Large intestine (tissue), 3 donors: ENCODE measurements around the gene VSTM4. TPM values are rescaled to one million over a fixed set of nuclear protein-coding genes. Genes with fewer than 3 reads are reported as not detected.

Experiments
- DNase-seq, 2 donors: peaks; one replicate each; pipeline versions ENCODE4 v3.0.0 to v3.0.0-alpha.2; 2013
- H3K27ac ChIP-seq: one replicate; pipeline ENCODE4 v1.5.1; 2013; ENCODE audit warnings: low read length
- H3K27me3 ChIP-seq: 2 replicates; pipeline ENCODE4 v1.6.1; 2013; ENCODE audit warnings: low read length; ENCODE audit not compliant: control insufficient read depth, insufficient read depth
- H3K36me3 ChIP-seq: 2 replicates; pipeline ENCODE4 v1.6.1; 2013; ENCODE audit warnings: low read length; ENCODE audit not compliant: control insufficient read depth, insufficient read depth
- H3K4me1 ChIP-seq: one replicate; pipeline ENCODE4 v1.6.1; 2013; ENCODE audit warnings: low read length; ENCODE audit not compliant: control insufficient read depth, insufficient read depth
- H3K4me3 ChIP-seq: one replicate; pipeline ENCODE4 v1.5.1; 2013; ENCODE audit warnings: low read length
- H3K9me3 ChIP-seq: one replicate; pipeline ENCODE4 v1.6.1; 2013; ENCODE audit warnings: mild to moderate bottlenecking, low read depth, low read length, moderate library complexity; ENCODE audit not compliant: control insufficient read depth
- WGBS: methylation state at CpG from one replicate; pipeline ENCODE4 v1.1.5; 2013; ENCODE audit warnings: low lambda C conversion rate; ENCODE audit not compliant: insufficient coverage; 5-methylcytosine and 5-hydroxymethylcytosine counted together
- polyA plus RNA-seq: library from polyadenylated mRNA; unstranded; fragments of 120-200 nt; gene quantifications from one replicate; pipeline ENCODE4 v1.2.1, GENCODE V29; 2013

Gene VSTM4
- polyA plus RNA-seq, 1 donor, result 10.2 TPM

- WGBS, result 100% methylated on average over 1 of the region's 11 CpGs
These were observed 103.6 kb downstream of the VSTM4 start for GRCh38 chr10:49011756-49012155.

DNA sequence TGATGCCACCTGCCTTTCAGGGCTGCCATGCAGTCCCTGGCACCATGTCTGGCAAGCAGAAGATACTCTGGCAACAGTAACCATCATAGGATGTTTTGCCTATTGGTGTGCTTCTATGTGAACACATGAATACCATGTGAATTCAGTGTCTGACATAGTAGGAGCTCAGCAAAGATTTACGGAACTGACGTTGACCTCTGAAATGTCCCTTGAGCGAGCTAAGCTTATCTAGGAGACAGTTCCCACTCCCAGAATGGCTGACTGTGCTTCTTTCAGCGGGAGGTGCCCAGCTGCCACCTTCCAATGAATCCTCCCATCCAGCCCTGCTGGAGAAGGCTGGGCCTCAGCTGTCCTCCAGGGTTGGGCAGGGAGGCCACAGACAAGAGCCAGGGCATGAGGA, 104.5 kb downstream of the VSTM4 start:
- H3K9me3 ChIP-seq, result no peaks in the 10 kb centered on the region
- H3K27me3 ChIP-seq, result no peaks in the 10 kb centered on the region
- DNase-seq, result peak; percentile 73 to 80
- peak overlapping the region; percentile 80 for H3K27ac ChIP-seq
- no peak overlapping the region for H3K4me3 ChIP-seq
- H3K4me1 ChIP-seq, result peaks cover 28% of the 10 kb centered on the region
- WGBS, result no CpG with 5 or more reads among the region's 4 CpGs
- no peaks in the 10 kb centered on the region for H3K36me3 ChIP-seq

More at GRCh38 chr10:49011756-49012155, 103.6 kb downstream of the VSTM4 start:
- Histone ChIP-seq H3K27ac (no peak overlapping the region), H3K27me3 (no peaks in the 10 kb centered on the region), H3K4me3 (no peak overlapping the region), H3K4me1 (peaks cover 28% of the 10 kb centered on the region), H3K9me3 (no peaks in the 10 kb centered on the region), H3K36me3 (peaks cover 3% of the 10 kb centered on the region)
- DNase-seq, result no peak

DNA sequence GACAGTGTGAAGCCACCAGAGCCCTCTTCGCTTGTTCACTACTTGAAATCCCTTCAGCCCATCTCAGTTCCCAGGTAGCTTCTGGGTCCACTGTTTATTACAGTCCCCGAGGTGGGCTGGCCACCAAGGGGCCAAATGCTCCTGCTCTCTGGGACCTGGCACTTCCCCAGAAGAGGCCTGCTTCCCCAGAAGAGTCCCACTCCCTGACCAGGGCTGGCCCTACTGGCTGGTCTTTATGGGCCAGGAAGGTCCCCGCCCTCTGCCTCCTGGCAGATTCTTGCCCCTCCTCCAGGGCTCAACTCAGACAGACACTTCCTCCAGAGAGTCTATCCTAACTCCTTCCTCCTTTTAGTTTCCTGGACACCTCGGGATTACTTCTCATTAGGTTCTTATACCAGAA, 105.0 kb downstream of the VSTM4 start:
- DNase-seq, result peak in 1 of 2 donors; percentile 30
- Histone ChIP-seq H3K36me3 (no peaks in the 10 kb centered on the region), H3K27me3 (no peaks in the 10 kb centered on the region), H3K9me3 (no peaks in the 10 kb centered on the region), H3K27ac (peak overlapping the region; percentile 80), H3K4me3 (no peak overlapping the region), H3K4me1 (peaks cover 28% of the 10 kb centered on the region)
- no CpG with 5 or more reads among the region's 4 CpGs for WGBS

GRCh38 chr10:49009199-49009979, 105.9 kb downstream of the VSTM4 start:
- WGBS, result 43% methylated on average over 3 of the region's 8 CpGs
- Histone ChIP-seq H3K4me1 (peaks cover 28% of the 10 kb centered on the region), H3K27ac (peak overlapping the region; percentile 80), H3K36me3 (no peaks in the 10 kb centered on the region), H3K4me3 (no peak overlapping the region), H3K9me3 (no peaks in the 10 kb centered on the region), H3K27me3 (no peaks in the 10 kb centered on the region)
- DNase-seq, result peak; percentile 50 to 78

DNA sequence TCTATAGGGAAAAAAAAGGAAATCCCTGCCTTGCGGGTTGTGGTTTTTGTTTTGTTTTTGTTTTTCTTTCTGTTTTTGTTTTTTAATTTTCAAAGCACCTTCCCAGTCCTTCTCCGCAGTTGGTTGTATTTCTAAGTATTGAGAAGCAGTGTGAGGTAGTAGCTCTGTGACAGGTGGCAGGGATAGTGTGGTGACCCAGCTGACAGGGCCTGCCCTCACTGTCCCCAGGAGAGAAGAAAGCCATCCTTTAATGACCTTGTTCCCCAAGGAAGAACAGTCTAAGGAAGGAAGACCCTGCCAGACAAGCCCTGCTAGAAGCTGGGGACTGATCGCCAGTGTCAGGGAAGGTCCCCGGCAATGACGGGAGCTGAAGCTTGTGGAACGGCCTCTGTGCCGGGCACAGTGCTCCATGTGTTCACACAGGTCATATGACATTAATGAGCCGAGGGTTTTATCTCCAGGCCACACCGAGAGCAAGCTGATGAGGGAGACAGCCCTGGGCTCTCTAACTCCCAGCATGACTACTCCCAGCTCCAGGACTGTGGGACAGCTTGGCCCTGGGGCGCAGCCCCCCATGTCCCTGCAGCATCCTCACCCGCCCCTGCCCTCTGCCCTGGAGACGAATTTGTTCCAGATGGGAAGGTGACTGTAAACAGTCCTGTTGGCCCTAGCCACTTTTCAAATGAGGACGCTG, 106.7 kb downstream of the VSTM4 start:
- peak overlapping the region; percentile 80 for H3K27ac ChIP-seq

DNA sequence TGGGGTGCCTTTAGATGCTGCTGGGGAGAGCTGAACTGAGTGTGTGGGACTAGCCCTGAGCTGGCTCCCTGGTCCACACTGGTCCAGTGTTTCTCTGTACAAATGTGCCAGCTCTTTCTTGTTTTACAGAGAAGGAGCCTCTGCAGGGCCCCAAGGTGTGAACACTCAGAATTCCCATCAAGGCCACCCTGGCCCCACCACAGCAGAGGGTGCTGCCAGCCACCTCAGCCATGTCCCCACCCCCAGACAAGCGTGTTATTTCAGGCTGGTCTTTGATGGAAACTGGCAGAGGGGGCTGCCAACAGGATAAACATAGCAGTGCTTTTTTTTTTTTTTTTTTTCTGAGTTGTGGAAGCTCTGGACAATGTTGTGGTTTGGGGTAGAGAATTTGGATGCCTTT, 107.2 kb downstream of the VSTM4 start:
- H3K36me3 ChIP-seq, result no peaks in the 10 kb centered on the region
- peaks cover 28% of the 10 kb centered on the region for H3K4me1 ChIP-seq
- no peaks in the 10 kb centered on the region for H3K9me3 ChIP-seq
- no peak overlapping the region for H3K27ac ChIP-seq
- WGBS, result no CpG with 5 or more reads among the region's 1 CpG
- no peak for DNase-seq
- no peaks in the 10 kb centered on the region for H3K27me3 ChIP-seq
- H3K4me3 ChIP-seq, result no peak overlapping the region

More for the DNA sequence above, 106.7 kb downstream of the VSTM4 start:
- Histone ChIP-seq H3K27me3 (no peaks in the 10 kb centered on the region), H3K4me3 (no peak overlapping the region), H3K36me3 (no peaks in the 10 kb centered on the region), H3K9me3 (no peaks in the 10 kb centered on the region), H3K4me1 (peaks cover 28% of the 10 kb centered on the region)
- WGBS, result 80% methylated on average over 1 of the region's 13 CpGs
- peak in 1 of 2 donors; percentile 55 for DNase-seq

GRCh38 chr10:49007129-49007528, 108.2 kb downstream of the VSTM4 start:
- Histone ChIP-seq H3K9me3 (no peaks in the 10 kb centered on the region), H3K27ac (no peak overlapping the region), H3K4me1 (peaks cover 33% of the 10 kb centered on the region), H3K36me3 (no peaks in the 10 kb centered on the region), H3K27me3 (no peaks in the 10 kb centered on the region), H3K4me3 (no peak overlapping the region)
- WGBS, result 67% methylated on average over 2 of the region's 5 CpGs
- no peak for DNase-seq

- DNase-seq, result no peak
- Histone ChIP-seq H3K9me3 (no peaks in the 10 kb centered on the region), H3K36me3 (no peaks in the 10 kb centered on the region), H3K27ac (no peak overlapping the region), H3K4me1 (peaks cover 36% of the 10 kb centered on the region), H3K27me3 (no peaks in the 10 kb centered on the region), H3K4me3 (no peak overlapping the region)
- WGBS, result 100% methylated on average over 1 of the region's 5 CpGs
These were observed 110.1 kb downstream of the VSTM4 start for GRCh38 chr10:49005270-49005669.

DNA sequence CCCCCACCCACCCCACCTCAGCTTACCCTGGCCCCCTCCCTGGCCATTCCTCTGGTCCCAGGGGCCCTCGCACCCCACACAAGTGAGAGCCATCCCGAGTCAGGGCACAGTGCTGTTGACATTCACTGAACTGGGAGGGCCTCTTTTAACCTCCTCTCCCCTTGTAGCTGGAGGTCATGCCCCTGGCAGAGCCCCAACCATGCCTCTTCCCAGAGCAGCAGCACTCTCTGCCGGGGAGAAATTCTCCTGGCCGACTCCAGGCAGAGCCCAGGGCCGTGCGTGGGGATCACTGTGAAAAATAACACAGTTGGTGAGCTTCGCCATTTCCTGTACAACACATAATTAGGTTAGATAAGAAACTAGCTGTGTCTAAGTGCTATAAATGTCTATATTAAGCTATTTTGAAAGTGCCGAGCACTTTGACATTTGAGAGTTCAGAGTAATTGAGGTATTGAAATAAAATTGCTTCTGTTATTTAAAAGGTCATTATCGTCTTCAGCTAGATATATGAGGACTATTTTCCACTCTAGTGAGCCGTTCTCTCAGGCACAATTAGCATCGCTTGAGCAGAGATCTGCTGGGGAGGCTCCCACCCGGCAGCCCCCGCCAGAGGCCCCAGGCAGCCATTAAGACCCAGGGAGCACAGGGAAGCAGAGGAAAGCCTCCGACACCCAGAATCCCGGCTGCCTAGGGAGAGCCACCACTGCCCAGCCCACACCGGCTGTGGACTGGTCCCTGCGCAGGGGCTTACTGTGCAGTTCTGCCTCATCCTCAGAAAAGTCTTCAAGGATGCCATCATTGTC, 113.3 kb downstream of the VSTM4 start:
- H3K9me3 ChIP-seq, result no peaks in the 10 kb centered on the region
- no CpG with 5 or more reads among the region's 17 CpGs for WGBS
- no peaks in the 10 kb centered on the region for H3K27me3 ChIP-seq
- H3K4me3 ChIP-seq, result no peak overlapping the region
- H3K4me1 ChIP-seq, result peaks cover 40% of the 10 kb centered on the region
- DNase-seq, result peak in 1 of 2 donors; percentile 55
- peak overlapping the region; percentile 9 for H3K27ac ChIP-seq
- no peaks in the 10 kb centered on the region for H3K36me3 ChIP-seq

GRCh38 chr10:49001402-49001801, 113.9 kb downstream of the VSTM4 start:
- Histone ChIP-seq H3K27me3 (no peaks in the 10 kb centered on the region), H3K36me3 (no peaks in the 10 kb centered on the region), H3K9me3 (no peaks in the 10 kb centered on the region), H3K4me1 (peaks cover 40% of the 10 kb centered on the region), H3K4me3 (no peak overlapping the region), H3K27ac (peak overlapping the region; percentile 9)
- 40% methylated on average over 1 of the region's 9 CpGs for WGBS
- DNase-seq, result peak; percentile 73 to 80
